Adipose tissue (tissue), 3 donors: ENCODE data around the gene SCAF4. TPM values are rescaled to one million over a fixed set of nuclear protein-coding genes. Genes with fewer than 3 reads are reported as not detected.
"Not testable (repeated sequence)": the region's sequence is repeated elsewhere in the genome, so short reads cannot be mapped to it uniquely, and the experiment has no call there.

Experiments used
- H3K27ac ChIP-seq: one replicate; pipeline ENCODE4 v1.5.1; 2013; ENCODE audit warnings: low read depth, low read length
- WGBS, 3 donors: extraction: QIAGEN DNeasy Blood & Tissue Kit; methylation state at CpG; one replicate each; pipeline ENCODE4 v1.1.7; 2013; 5-methylcytosine and 5-hydroxymethylcytosine counted together
- polyA plus RNA-seq, 3 donors: library from polyadenylated mRNA; stranded (reverse); fragments of 200-250 nt; gene quantifications; one replicate each; pipeline ENCODE4 v1.2.3, GENCODE V29; 2013
- donor health status: healthy with polysubstance abuse.
- donor health status: Bipolar disorder and iron deficiency.
- donor health status: healthy.

Gene SCAF4
- polyA plus RNA-seq, 3 donors: 6.0 to 15.6 (median 10.9) TPM

- H3K27ac ChIP-seq: no peak overlapping the region
Observed at GRCh38 chr21:31750843-31751242, 18.9 kb upstream of the SCAF4 start.

GRCh38 chr21:31744182-31744800 lies 12.4 kb upstream of the SCAF4 start:
- WGBS, 3 donors: 69 to 90% (median 71%) methylated on average over 5 of the region's 5 CpGs
- H3K27ac ChIP-seq: no peak overlapping the region

- 82 to 97% (median 96%) methylated on average over 1 of the region's 1 CpG for WGBS, 3 donors
- H3K27ac ChIP-seq: no peak overlapping the region
Observed at GRCh38 chr21:31743712-31744111, 11.8 kb upstream of the SCAF4 start.

- no peak overlapping the region for H3K27ac ChIP-seq
- WGBS, 3 donors: 78 to 97% (median 87%) methylated on average over 5 of the region's 5 CpGs
Observed at GRCh38 chr21:31741116-31741515, 9.2 kb upstream of the SCAF4 start.

GRCh38 chr21:31737586-31738397 lies 5.9 kb upstream of the SCAF4 start:
- H3K27ac ChIP-seq: not testable (repeated sequence)
- 87 to 91% (median 90%) methylated on average over 8 of the region's 8 CpGs for WGBS, 3 donors

- no peak overlapping the region for H3K27ac ChIP-seq
- 92 to 96% (median 95%) methylated on average over 4 of the region's 4 CpGs for WGBS, 3 donors
Observed at GRCh38 chr21:31735511-31735992, 3.6 kb upstream of the SCAF4 start.

GRCh38 chr21:31733551-31734149 lies 1.7 kb upstream of the SCAF4 start:
- no peak overlapping the region for H3K27ac ChIP-seq
- WGBS, 3 donors: 38 to 78% (median 77%) methylated on average over 6 of the region's 6 CpGs

GRCh38 chr21:31732597-31733550 lies 956 bp upstream of the SCAF4 start:
- 23 to 28% (median 28%) methylated on average over 20 of the region's 20 CpGs for WGBS, 3 donors
- no peak overlapping the region for H3K27ac ChIP-seq

- 0 to 1% (median 0%) methylated on average over 78 to 86 of the region's 86 CpGs for WGBS, 3 donors
- peak overlapping the region; percentile 72 for H3K27ac ChIP-seq
Observed at GRCh38 chr21:31731056-31731856, 662 bp downstream of the SCAF4 start.

- WGBS, 3 donors: 0 to 1% (median 1%) methylated on average over 14 of the region's 14 CpGs
- peak overlapping the region; percentile 53 for H3K27ac ChIP-seq
Observed at GRCh38 chr21:31730712-31731055, 1.2 kb downstream of the SCAF4 start.

GRCh38 chr21:31729622-31730343 lies 2.1 kb downstream of the SCAF4 start:
- no peak overlapping the region for H3K27ac ChIP-seq

GRCh38 chr21:31728952-31729351 lies 3.0 kb downstream of the SCAF4 start:
- 49 to 87% (median 85%) methylated on average over 3 of the region's 3 CpGs for WGBS, 3 donors
- no peak overlapping the region for H3K27ac ChIP-seq

More at GRCh38 chr21:31729622-31730343, 2.1 kb downstream of the SCAF4 start:
- 57 to 63% (median 59%) methylated on average over 4 of the region's 4 CpGs for WGBS, 3 donors

- H3K27ac ChIP-seq: no peak overlapping the region
- WGBS, 3 donors: 84 to 87% (median 86%) methylated on average over 2 of the region's 2 CpGs
Observed at GRCh38 chr21:31728191-31728590, 3.7 kb downstream of the SCAF4 start.

GRCh38 chr21:31727181-31727580 lies 4.7 kb downstream of the SCAF4 start:
- WGBS, 3 donors: 73 to 81% (median 81%) methylated on average over 7 of the region's 7 CpGs
- H3K27ac ChIP-seq: no peak overlapping the region

- no peak overlapping the region for H3K27ac ChIP-seq
- 95 to 97% (median 97%) methylated on average over 4 of the region's 4 CpGs for WGBS, 3 donors
Observed at GRCh38 chr21:31726407-31726806, 5.5 kb downstream of the SCAF4 start.

GRCh38 chr21:31725202-31725839 lies 6.6 kb downstream of the SCAF4 start:
- no peak overlapping the region for H3K27ac ChIP-seq
- WGBS, 3 donors: 73 to 88% (median 84%) methylated on average over 6 of the region's 6 CpGs

- no peak overlapping the region for H3K27ac ChIP-seq
- WGBS, 3 donors: 83 to 92% (median 87%) methylated on average over 4 of the region's 4 CpGs
Observed at GRCh38 chr21:31724552-31724951, 7.4 kb downstream of the SCAF4 start.
